ENCODE results near the gene DSCAML1. TPM values are rescaled to one million over a fixed set of nuclear protein-coding genes. Genes with fewer than 3 reads are reported as not detected.

Gene DSCAML1, protein sequence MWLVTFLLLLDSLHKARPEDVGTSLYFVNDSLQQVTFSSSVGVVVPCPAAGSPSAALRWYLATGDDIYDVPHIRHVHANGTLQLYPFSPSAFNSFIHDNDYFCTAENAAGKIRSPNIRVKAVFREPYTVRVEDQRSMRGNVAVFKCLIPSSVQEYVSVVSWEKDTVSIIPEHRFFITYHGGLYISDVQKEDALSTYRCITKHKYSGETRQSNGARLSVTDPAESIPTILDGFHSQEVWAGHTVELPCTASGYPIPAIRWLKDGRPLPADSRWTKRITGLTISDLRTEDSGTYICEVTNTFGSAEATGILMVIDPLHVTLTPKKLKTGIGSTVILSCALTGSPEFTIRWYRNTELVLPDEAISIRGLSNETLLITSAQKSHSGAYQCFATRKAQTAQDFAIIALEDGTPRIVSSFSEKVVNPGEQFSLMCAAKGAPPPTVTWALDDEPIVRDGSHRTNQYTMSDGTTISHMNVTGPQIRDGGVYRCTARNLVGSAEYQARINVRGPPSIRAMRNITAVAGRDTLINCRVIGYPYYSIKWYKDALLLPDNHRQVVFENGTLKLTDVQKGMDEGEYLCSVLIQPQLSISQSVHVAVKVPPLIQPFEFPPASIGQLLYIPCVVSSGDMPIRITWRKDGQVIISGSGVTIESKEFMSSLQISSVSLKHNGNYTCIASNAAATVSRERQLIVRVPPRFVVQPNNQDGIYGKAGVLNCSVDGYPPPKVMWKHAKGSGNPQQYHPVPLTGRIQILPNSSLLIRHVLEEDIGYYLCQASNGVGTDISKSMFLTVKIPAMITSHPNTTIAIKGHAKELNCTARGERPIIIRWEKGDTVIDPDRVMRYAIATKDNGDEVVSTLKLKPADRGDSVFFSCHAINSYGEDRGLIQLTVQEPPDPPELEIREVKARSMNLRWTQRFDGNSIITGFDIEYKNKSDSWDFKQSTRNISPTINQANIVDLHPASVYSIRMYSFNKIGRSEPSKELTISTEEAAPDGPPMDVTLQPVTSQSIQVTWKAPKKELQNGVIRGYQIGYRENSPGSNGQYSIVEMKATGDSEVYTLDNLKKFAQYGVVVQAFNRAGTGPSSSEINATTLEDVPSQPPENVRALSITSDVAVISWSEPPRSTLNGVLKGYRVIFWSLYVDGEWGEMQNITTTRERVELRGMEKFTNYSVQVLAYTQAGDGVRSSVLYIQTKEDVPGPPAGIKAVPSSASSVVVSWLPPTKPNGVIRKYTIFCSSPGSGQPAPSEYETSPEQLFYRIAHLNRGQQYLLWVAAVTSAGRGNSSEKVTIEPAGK (N-terminal part only)
- total RNA-seq: not detected in 2 replicates

GRCh38 chr11:117796872-117797529 is at the start of gene DSCAML1:
TSS of gene DSCAML1 (minus strand) at chr11:117797216. CDS start at chr11:117797079, 137 bp downstream.

DNA sequence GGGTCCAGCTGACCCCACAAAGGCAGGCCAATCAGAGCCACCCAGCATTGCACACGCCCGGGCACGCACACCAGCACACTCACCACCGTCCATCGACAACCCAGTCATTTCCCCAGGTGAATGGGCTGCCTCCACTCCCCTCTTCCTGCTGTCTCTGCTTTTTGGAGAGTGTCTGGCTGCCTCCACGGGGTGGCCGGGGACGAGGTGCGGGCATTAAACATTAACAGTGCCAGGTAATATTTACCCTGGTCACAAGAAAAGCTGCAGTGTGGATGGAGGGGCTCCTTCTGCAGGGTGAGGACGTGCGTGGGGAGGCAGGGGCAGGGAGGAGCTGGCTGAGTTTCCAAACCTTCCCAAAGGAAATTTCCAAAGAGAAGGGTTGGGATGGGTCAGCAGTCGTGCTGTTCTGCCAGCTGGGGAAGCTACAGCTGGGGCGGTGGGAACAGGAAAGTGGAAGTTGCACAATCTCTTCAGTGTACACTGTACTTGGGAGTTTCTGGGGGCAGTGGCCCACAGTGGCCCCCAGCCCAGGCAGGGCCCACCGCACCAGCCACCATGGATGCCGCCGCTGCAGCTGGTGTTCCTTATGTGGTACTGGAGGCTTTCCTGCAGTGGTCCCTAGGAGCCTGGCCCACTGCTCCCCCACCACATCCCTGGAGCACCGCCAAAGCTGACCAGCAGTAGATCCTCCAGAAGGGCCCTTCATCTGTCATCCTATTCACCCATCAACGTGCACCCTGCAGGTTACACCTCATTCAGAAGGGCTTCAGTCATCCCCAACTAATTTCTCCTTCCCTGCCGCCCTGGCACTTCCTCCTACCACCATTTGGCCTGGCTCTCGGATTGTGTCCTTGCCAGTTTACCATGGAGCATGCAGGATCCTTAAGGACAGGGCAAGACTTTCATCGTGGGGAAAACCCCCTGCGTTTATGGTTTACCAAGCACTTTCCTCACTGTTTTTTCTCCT is 27.8 kb upstream of the DSCAML1 start, which contains the start of gene FXYD2:
TSS of gene FXYD2 (minus strand) at position 174 of the 967 bp plus-strand sequence. CDS start at position 108, 66 bp downstream.

Other genes with a start within 250 kb of the DSCAML1 start
- gene FXYD2, start 27.5 kb upstream of the DSCAML1 start, total RNA-seq: under 0.01 and 2.3 TPM in 2 replicates
- 0.33 and 0.67 TPM in 2 replicates for gene FXYD6, start 79.4 kb upstream of the DSCAML1 start, total RNA-seq
- not detected in 2 replicates for gene TMPRSS13, start 132.2 kb upstream of the DSCAML1 start, total RNA-seq
- 0.10 TPM in 1 of 2 replicates, not detected in the other for gene IL10RA, start 189.2 kb upstream of the DSCAML1 start, total RNA-seq

Measured in vein endothelial cell (primary cell).